Measurements from ENCODE around the gene REEP1.

- TF ChIP-seq, protein P1, sequence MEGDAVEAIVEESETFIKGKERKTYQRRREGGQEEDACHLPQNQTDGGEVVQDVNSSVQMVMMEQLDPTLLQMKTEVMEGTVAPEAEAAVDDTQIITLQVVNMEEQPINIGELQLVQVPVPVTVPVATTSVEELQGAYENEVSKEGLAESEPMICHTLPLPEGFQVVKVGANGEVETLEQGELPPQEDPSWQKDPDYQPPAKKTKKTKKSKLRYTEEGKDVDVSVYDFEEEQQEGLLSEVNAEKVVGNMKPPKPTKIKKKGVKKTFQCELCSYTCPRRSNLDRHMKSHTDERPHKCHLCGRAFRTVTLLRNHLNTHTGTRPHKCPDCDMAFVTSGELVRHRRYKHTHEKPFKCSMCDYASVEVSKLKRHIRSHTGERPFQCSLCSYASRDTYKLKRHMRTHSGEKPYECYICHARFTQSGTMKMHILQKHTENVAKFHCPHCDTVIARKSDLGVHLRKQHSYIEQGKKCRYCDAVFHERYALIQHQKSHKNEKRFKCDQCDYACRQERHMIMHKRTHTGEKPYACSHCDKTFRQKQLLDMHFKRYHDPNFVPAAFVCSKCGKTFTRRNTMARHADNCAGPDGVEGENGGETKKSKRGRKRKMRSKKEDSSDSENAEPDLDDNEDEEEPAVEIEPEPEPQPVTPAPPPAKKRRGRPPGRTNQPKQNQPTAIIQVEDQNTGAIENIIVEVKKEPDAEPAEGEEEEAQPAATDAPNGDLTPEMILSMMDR (conservative IDR thresholded peaks at IDR 0.05), result no peak
- TF ChIP-seq EZH2 (IDR thresholded peaks at IDR 0.05; ENCODE audit: low read depth), result no peak
Observed at GRCh38 chr2:86300496-86300895, 36.9 kb downstream of the REEP1 start.

All from PC-9 (cell line).